ENCODE results near the gene ZNF813.
"Not testable (repeated sequence)": the region's sequence is repeated elsewhere in the genome, so short reads cannot be mapped to it uniquely, and the experiment has no call there.

Gene ZNF813

GRCh38 chr19:53467485-53468262, at the start of gene ZNF813:
ZNF813 (plus strand) TSS chr19:53467733; CDS start chr19:53483823, 16,090 bp downstream.
- TF ChIP-seq, protein P1, sequence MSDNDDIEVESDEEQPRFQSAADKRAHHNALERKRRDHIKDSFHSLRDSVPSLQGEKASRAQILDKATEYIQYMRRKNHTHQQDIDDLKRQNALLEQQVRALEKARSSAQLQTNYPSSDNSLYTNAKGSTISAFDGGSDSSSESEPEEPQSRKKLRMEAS (IDR thresholded peaks at IDR 0.05; ENCODE audit: low read depth, low read length) = no peak
- TF ChIP-seq POLR2A (IDR thresholded peaks at IDR 0.05; ENCODE audit: extremely low read depth, insufficient read length) = peak; percentile 52

GRCh38 chr19:53420520-53421315, 46.8 kb upstream of the ZNF813 start:
- not testable (repeated sequence) for H3K4me3 ChIP-seq (ENCODE audit: low read depth, low read length); DNase-seq (ENCODE audit: low read depth)

More at GRCh38 chr19:53467485-53468262, at the start of gene ZNF813:
- peak; percentile 90 for DNase-seq (ENCODE audit: low read depth)
- peak within 1 kb of the TSS; percentile 83 for H3K4me3 ChIP-seq (ENCODE audit: low read depth, low read length)

DNA sequence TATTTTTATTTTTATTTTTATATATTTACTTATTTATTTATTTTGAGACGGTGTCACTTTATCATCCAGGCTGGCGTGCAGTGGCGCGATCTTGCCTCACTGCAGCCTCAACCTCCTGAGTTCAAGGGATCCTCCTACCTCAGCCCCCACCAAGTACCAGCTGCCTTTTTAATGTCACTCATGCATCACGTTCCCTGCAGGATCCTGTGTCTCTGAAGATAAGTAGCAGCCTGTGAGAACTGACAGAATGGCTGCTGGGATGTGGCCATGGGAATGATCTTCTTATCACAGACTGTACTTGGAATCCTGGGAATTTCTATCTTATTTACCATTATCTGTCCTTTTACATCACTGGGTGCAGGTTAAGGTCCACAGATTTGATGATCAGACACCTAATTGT, 45.0 kb upstream of the ZNF813 start:
- DNase-seq (ENCODE audit: low read depth) = no peak
- H3K4me3 ChIP-seq (ENCODE audit: low read depth, low read length) = no peak overlapping the region
- TF ChIP-seq MYC (IDR thresholded peaks at IDR 0.05; ENCODE audit: low read depth, low read length) (no peak), POLR2A (IDR thresholded peaks at IDR 0.05; ENCODE audit: extremely low read depth, insufficient read length) (no peak)
- TF ChIP-seq, protein P1 (IDR thresholded peaks at IDR 0.05; ENCODE audit: low read depth, low read length) = no peak
- TF ChIP-seq, protein P2, sequence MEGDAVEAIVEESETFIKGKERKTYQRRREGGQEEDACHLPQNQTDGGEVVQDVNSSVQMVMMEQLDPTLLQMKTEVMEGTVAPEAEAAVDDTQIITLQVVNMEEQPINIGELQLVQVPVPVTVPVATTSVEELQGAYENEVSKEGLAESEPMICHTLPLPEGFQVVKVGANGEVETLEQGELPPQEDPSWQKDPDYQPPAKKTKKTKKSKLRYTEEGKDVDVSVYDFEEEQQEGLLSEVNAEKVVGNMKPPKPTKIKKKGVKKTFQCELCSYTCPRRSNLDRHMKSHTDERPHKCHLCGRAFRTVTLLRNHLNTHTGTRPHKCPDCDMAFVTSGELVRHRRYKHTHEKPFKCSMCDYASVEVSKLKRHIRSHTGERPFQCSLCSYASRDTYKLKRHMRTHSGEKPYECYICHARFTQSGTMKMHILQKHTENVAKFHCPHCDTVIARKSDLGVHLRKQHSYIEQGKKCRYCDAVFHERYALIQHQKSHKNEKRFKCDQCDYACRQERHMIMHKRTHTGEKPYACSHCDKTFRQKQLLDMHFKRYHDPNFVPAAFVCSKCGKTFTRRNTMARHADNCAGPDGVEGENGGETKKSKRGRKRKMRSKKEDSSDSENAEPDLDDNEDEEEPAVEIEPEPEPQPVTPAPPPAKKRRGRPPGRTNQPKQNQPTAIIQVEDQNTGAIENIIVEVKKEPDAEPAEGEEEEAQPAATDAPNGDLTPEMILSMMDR (IDR thresholded peaks at IDR 0.05; ENCODE audit: low read depth, low read length) = no peak

- not testable (repeated sequence) for DNase-seq (ENCODE audit: low read depth); H3K4me3 ChIP-seq (ENCODE audit: low read depth, low read length)
Measured at GRCh38 chr19:53423074-53423473, 44.5 kb upstream of the ZNF813 start.

- DNase-seq (ENCODE audit: low read depth) = peak; percentile 36
- H3K4me3 ChIP-seq (ENCODE audit: low read depth, low read length) = not testable (repeated sequence)
Measured at GRCh38 chr19:53423680-53424079, 43.9 kb upstream of the ZNF813 start.

DNA sequence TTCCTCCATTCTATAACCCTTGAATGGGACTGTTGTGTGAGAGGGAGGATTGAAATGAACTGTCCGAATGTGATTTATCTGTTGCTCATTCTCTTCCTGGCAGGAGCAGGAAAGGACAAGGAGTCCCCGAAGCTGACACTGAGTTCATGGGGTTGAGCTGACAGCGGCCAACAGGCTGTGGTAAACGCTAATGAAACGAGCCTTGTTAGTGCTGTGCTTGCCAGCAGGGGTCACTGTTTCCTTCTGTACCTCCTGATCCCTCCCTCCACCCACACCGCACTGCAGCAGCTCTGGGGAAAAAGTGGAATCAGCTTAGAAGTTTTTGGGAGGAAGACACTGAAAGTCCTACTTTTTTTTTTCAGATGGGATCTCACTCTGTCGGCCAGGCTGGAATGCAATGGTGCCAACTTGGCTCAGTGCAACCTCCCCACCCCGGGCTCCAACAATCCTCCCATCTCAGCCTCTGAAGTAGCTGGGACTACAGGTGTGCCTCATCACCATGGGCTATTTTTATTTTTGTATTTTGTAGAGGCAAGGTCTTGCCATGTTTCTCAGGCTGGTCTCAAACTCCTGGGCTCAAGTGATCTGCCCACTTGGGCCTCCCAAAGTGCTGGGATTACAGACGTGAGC, 42.5 kb upstream of the ZNF813 start:
- TF ChIP-seq, protein P1 (IDR thresholded peaks at IDR 0.05; ENCODE audit: low read depth, low read length) = no peak
- TF ChIP-seq, protein P2 (IDR thresholded peaks at IDR 0.05; ENCODE audit: low read depth, low read length) = peak; percentile 65
- TF ChIP-seq POLR2A (IDR thresholded peaks at IDR 0.05; ENCODE audit: extremely low read depth, insufficient read length) (no peak), MYC (IDR thresholded peaks at IDR 0.05; ENCODE audit: low read depth, low read length) (no peak)
- DNase-seq (ENCODE audit: low read depth) = peak; percentile 78
- H3K4me3 ChIP-seq (ENCODE audit: low read depth, low read length) = no peak overlapping the region

- peak within 1 kb of the TSS; percentile 92 for H3K4me3 ChIP-seq (ENCODE audit: low read depth, low read length)
- TF ChIP-seq, protein P1 (IDR thresholded peaks at IDR 0.05; ENCODE audit: low read depth, low read length) = 0 out of 2 replicates have a peak, but pooled peaks have one; percentile 35
- TF ChIP-seq POLR2A (IDR thresholded peaks at IDR 0.05; ENCODE audit: extremely low read depth, insufficient read length) (peak; percentile 89), MYC (IDR thresholded peaks at IDR 0.05; ENCODE audit: low read depth, low read length) (peak; percentile 64; the same call in 1 of the 2 replicates)
- TF ChIP-seq, protein P2 (IDR thresholded peaks at IDR 0.05; ENCODE audit: low read depth, low read length) = peak; percentile 6
- DNase-seq (ENCODE audit: low read depth) = peak; percentile 91
Measured at GRCh38 chr19:53431399-53432087, 36.0 kb upstream of the ZNF813 start, which contains the start of gene ZNF761. ZNF761 (plus strand) TSS chr19:53431984; CDS start chr19:53447269, 15,285 bp downstream.

All from NB4 (cell line).